Esophagus (tissue), 2 donors: ENCODE data around the gene DNAJC13. TPM values are rescaled to one million over a fixed set of nuclear protein-coding genes. Genes with fewer than 3 reads are reported as not detected.

Experiments used
- H3K27ac ChIP-seq, 2 donors: one replicate each; pipeline ENCODE4 v1.5.1; 2013; ENCODE audit warnings: low read depth in 2 of 2, mild to moderate bottlenecking in 2 of 2, inconsistent platforms in 1 of 2, low read length in 1 of 2, moderate library complexity in 1 of 2
- H3K27me3 ChIP-seq, 2 donors: one replicate each; pipeline ENCODE4 v1.6.1; 2013; ENCODE audit warnings: low read length in 2 of 2, control low read depth in 1 of 2, mild to moderate bottlenecking in 1 of 2; ENCODE audit not compliant: insufficient read depth in 2 of 2, control insufficient read depth in 1 of 2
- H3K36me3 ChIP-seq, 2 donors: one replicate each; pipeline ENCODE4 v1.6.1; 2013; ENCODE audit warnings: low read length in 1 of 2; ENCODE audit not compliant: control insufficient read depth in 2 of 2, insufficient read depth in 2 of 2
- H3K4me1 ChIP-seq, 2 donors: one replicate each; pipeline ENCODE4 v1.6.1; 2013; ENCODE audit warnings: low read length in 1 of 2; ENCODE audit not compliant: control insufficient read depth in 2 of 2, insufficient read depth in 2 of 2
- H3K4me3 ChIP-seq, 2 donors: one replicate each; pipeline ENCODE4 v1.5.1; 2013; ENCODE audit warnings: low read length in 2 of 2, mild to moderate bottlenecking in 2 of 2, low read depth in 1 of 2, moderate library complexity in 1 of 2
- H3K9me3 ChIP-seq, 2 donors: one replicate each; pipeline ENCODE4 v1.6.1; 2013; ENCODE audit warnings: mild to moderate bottlenecking in 2 of 2, low read depth in 1 of 2, low read length in 1 of 2, moderate library complexity in 1 of 2; ENCODE audit not compliant: control insufficient read depth in 2 of 2, insufficient read depth in 1 of 2
- WGBS, 2 donors: extraction: QIAGEN DNeasy Blood & Tissue Kit; methylation state at CpG; one replicate each; pipeline ENCODE4 v1.1.7; 2013; 5-methylcytosine and 5-hydroxymethylcytosine counted together
- polyA plus RNA-seq, 2 donors: library from polyadenylated mRNA; stranded (reverse); fragments of 200-250 nt; gene quantifications; one replicate each; pipeline ENCODE4 v1.2.3, GENCODE V29; 2013
- donor health status: healthy with polysubstance abuse.
- donor health status: Bipolar disorder and iron deficiency.

Gene DNAJC13
- polyA plus RNA-seq, 2 donors = 5.9 to 7.4 TPM

GRCh38 chr3:132563420-132564069 is 146.2 kb downstream of the DNAJC13 start:
- Histone ChIP-seq H3K36me3 (no peaks in the 10 kb centered on the region), H3K4me3 (no peak overlapping the region), H3K27ac (no peak overlapping the region), H3K9me3 (no peaks in the 10 kb centered on the region), H3K27me3 (no peaks in the 10 kb centered on the region), H3K4me1 (no peaks in the 10 kb centered on the region)
- 90% methylated on average over 4 of the region's 4 CpGs for WGBS, 2 donors

DNA sequence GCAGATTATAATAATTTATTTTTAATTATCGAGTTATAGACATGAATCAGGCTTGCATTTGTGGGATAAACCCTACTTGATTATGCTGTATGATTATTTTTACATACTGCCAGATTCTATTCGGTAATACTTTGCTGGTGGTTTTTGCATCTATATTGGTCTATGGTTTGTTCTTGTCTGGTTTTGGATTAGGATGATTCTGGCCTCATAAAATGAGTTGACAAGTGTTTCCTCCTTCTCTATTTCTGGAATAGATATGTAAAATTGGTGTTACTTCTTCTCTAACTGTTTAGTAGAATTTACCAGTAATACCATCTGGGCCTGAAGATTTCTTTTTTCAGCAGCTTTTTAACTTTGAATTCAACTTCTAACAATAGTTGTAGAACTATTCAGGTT is 146.8 kb downstream of the DNAJC13 start:
- Histone ChIP-seq H3K9me3 (no peaks in the 10 kb centered on the region), H3K36me3 (no peaks in the 10 kb centered on the region), H3K27ac (no peak overlapping the region), H3K27me3 (no peaks in the 10 kb centered on the region), H3K4me3 (no peak overlapping the region), H3K4me1 (no peaks in the 10 kb centered on the region)
- WGBS, 2 donors = 89% methylated on average over 2 of the region's 2 CpGs

- Histone ChIP-seq H3K4me1 (no peaks in the 10 kb centered on the region), H3K9me3 (no peaks in the 10 kb centered on the region), H3K4me3 (no peak overlapping the region), H3K27ac (no peak overlapping the region), H3K27me3 (no peaks in the 10 kb centered on the region), H3K36me3 (no peaks in the 10 kb centered on the region)
- 65 to 75% methylated on average over 2 of the region's 2 CpGs for WGBS, 2 donors
Observed at GRCh38 chr3:132568422-132568821, 151.1 kb downstream of the DNAJC13 start.

DNA sequence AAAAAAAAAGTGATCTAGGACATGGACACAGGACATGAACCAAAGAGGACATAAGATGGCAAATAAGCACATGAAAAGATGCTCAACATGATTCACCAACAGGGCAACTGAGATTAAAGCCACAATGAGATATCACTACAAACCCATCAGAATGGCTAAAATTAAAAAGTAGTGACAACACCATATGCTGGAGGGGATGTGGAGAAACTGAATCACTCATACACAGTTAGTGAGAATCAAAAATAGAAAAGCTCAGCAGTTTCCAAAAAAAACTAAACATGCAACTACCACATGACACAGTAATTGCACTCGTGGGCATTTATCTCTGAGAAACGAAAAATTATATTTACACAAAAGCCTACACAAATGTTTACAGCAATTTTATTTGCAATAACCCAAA is 151.9 kb downstream of the DNAJC13 start:
- H3K4me3 ChIP-seq = no peak overlapping the region
- no peak overlapping the region for H3K27ac ChIP-seq
- H3K36me3 ChIP-seq = no peaks in the 10 kb centered on the region
- 40 to 45% methylated on average over 2 of the region's 2 CpGs for WGBS, 2 donors
- no peaks in the 10 kb centered on the region for H3K27me3 ChIP-seq
- H3K4me1 ChIP-seq = no peaks in the 10 kb centered on the region
- H3K9me3 ChIP-seq = no peaks in the 10 kb centered on the region

- H3K4me1 ChIP-seq = no peaks in the 10 kb centered on the region
- H3K9me3 ChIP-seq = no peaks in the 10 kb centered on the region
- H3K36me3 ChIP-seq = no peaks in the 10 kb centered on the region
- H3K4me3 ChIP-seq = no peak overlapping the region
- H3K27ac ChIP-seq = no peak overlapping the region
- WGBS, 2 donors = 62 to 75% methylated on average over 1 of the region's 1 CpG
- no peaks in the 10 kb centered on the region for H3K27me3 ChIP-seq
Observed at GRCh38 chr3:132569580-132569979, 152.3 kb downstream of the DNAJC13 start.

GRCh38 chr3:132570016-132570415 is 152.7 kb downstream of the DNAJC13 start:
- WGBS, 2 donors = 55 to 76% methylated on average over 2 of the region's 2 CpGs
- H3K4me3 ChIP-seq = no peak overlapping the region
- H3K4me1 ChIP-seq = no peaks in the 10 kb centered on the region
- H3K36me3 ChIP-seq = no peaks in the 10 kb centered on the region
- H3K27me3 ChIP-seq = no peaks in the 10 kb centered on the region
- no peak overlapping the region for H3K27ac ChIP-seq
- no peaks in the 10 kb centered on the region for H3K9me3 ChIP-seq

- Histone ChIP-seq H3K27ac (no peak overlapping the region), H3K4me1 (no peaks in the 10 kb centered on the region), H3K27me3 (no peaks in the 10 kb centered on the region), H3K36me3 (no peaks in the 10 kb centered on the region), H3K4me3 (no peak overlapping the region), H3K9me3 (no peaks in the 10 kb centered on the region)
- WGBS, 2 donors = 37 to 62% methylated on average over 5 of the region's 5 CpGs
Observed at GRCh38 chr3:132573797-132574211, 156.5 kb downstream of the DNAJC13 start.

GRCh38 chr3:132587401-132587800 is 170.1 kb downstream of the DNAJC13 start:
- Histone ChIP-seq H3K4me3 (no peak overlapping the region), H3K27ac (no peak overlapping the region), H3K36me3 (peaks cover 0 to 6% of the 10 kb centered on the region in 2 donors), H3K4me1 (no peaks in the 10 kb centered on the region), H3K27me3 (no peaks in the 10 kb centered on the region), H3K9me3 (peaks cover 0 to 2% of the 10 kb centered on the region in 2 donors)
- 83 to 91% methylated on average over 1 of the region's 1 CpG for WGBS, 2 donors

Other genes starting within 250 kb of the DNAJC13 start
- 10 to 100 TPM; 22.5 to 48.4 TPM for gene ACP3, start 100.1 kb upstream of the DNAJC13 start, polyA plus RNA-seq
- under 1 TPM; 0.18 to 0.21 TPM for gene ACKR4, start 179.8 kb downstream of the DNAJC13 start, polyA plus RNA-seq
- 10 to 100 TPM in 1 of 2 donors, 1 to 10 TPM in 1; 8.4 to 10.6 TPM for gene ACAD11, start 242.3 kb downstream of the DNAJC13 start, polyA plus RNA-seq
- 10 to 100 TPM; 16.3 to 19.2 TPM for gene UBA5, start 242.8 kb downstream of the DNAJC13 start, polyA plus RNA-seq